GM21576 (cell line): Measurements from ENCODE around the gene SPART.
"Not testable (repeated sequence)": the region's sequence is repeated elsewhere in the genome, so short reads cannot be mapped to it uniquely, and the experiment has no call there.

Source experiments
- ATAC-seq: cut with Tn5 transposase; IDR thresholded peaks from one replicate; pipeline ENCODE4 v1.9.1; 2021; ENCODE audit warnings: mild to moderate bottlenecking, moderate library complexity; ENCODE audit not compliant: unreplicated experiment

The SPART gene

DNA sequence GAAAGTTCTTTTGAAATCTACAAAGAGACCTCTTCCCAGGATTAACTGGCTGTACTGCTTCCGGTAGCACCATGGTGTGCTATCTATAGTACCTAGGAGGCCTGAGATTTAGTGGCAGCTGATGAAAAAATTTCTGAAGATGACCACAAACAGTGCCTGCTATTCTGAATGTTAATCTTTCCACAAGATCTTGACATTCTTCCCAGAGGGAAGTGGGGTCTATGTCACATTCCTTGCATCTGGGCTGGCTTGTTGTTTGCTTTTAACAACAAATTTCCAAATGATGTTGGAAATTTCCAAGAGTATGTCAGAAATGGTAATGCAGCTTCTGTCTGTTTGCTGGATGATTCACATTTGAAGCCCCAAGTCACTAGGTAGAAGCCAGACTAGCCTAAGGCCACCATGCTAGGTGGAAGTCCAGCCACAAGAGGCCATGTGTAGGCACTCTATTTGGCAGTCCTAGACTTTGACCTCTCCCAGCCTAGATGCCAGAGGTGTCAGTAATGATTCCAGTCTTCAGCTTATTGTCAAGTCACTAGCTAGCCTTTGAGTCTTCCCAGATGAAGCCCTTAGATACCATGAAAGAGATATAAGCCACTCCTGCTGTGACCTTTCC lies 22.1 kb downstream of the SPART start:
- ATAC-seq = no peak

GRCh38 chr13:36323408-36323807 lies 22.8 kb downstream of the SPART start:
- ATAC-seq = no peak

DNA sequence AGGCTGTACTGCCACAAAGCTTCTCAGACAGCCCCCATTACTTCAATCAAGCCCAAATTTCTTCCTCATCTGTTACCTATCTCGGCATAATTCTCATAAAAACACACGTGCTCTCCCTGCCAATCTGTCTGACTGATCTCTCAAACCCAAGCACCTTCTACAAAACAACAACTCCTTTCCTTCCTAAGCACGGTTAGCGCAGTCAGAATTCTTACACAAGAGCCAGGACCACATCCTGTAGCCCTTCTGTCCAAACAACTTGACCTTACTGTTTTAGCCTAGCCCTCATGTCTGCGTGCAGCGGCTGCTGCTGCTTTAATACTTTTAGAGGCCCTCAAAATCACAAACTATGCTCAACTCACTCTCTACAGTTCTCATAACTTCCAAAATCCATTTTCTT lies 26.4 kb downstream of the SPART start:
- not testable (repeated sequence) for ATAC-seq

- ATAC-seq = no peak
Measured at GRCh38 chr13:36313047-36313969, 32.9 kb downstream of the SPART start.

DNA sequence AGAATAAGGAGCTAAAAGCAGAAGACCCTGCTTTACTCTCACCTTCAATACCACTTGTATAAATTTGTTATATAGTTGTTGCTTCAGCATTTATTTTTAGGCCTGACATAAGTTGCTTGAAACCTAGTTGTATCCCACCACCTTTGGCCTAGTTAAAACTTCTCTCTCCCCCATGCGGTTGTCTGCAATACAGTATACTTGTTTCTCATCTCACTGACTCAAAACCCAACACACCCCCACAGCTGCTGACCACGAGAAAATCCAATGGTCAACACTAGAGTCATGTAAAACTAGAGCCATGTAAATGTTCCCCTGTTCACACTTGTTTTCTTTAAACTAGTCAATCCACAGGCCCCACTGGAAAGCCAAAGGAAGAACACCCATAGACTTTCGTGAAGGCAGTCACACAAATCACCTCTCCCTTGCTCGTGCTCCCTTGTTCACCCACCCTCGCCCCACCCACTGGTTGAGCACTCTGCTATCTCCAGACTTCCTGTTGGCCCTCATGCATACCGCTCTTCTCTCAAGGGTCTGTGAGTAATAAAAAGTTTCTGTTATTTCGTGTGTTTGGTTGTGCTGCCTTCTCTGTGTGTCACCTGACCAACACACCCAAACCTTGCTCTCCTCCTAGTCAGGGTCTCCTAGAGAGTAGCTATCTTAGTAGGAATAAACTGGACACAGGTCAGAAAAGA lies 35.6 kb downstream of the SPART start:
- ATAC-seq = no peak

GRCh38 chr13:36302289-36302688 lies 43.9 kb downstream of the SPART start:
- ATAC-seq = no peak

GRCh38 chr13:36299469-36299868 lies 46.7 kb downstream of the SPART start:
- ATAC-seq = not testable (repeated sequence)

- ATAC-seq = no peak
Measured at GRCh38 chr13:36298535-36299068, 47.6 kb downstream of the SPART start.

DNA sequence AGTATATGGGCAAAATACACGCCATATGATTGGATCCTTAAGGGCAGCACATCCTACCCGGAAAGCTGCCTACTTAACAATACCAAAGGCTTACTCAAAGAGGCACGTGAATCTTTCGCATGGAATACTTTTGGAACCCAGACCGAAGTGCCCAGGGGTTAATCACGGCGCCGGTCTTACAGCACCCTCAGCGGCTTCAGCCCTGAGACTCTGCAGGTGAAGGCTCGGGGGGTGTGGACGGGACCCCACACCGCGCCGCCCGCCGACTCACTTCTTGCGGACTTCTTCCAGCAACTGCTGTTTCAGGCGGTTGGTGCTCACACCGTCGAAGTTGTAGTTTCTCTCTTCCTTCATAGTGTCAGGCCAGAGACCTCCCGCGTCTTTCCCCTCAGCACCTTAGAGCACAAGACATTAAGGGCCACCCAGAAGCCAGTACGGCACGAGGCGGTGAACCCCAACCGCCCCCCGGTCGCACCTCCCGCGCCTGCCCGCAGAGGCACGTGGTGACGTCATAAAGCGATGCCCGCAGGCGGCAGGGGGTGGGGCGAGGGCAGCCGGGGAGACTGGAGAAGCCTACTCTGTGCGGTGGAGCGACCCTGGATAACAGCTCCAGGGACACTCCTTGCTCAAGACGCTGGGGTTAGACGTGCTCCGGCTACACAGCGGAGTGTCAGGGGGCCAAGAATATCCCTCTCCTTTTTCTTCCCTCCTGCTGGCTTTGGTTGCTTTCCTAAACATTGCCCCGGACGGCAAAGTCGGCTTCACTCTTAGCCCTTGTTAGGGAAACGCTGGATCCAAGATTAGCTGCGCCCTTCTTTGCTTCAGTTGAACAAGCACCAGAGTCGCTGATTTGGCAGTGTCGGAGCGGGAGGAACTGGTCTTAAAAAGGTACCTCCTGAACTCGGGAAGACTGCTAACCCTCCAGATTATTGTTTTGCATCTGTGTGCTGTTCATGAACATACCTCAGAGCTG lies 48.5 kb downstream of the SPART start, which contains the start of gene CCDC169:
TSS of gene CCDC169 (minus strand) at position 449 of the 973 bp plus-strand sequence. CDS start at position 354, 95 bp downstream.
- no peak for ATAC-seq

GRCh38 chr13:36294096-36294495 lies 52.1 kb downstream of the SPART start:
- no peak for ATAC-seq

DNA sequence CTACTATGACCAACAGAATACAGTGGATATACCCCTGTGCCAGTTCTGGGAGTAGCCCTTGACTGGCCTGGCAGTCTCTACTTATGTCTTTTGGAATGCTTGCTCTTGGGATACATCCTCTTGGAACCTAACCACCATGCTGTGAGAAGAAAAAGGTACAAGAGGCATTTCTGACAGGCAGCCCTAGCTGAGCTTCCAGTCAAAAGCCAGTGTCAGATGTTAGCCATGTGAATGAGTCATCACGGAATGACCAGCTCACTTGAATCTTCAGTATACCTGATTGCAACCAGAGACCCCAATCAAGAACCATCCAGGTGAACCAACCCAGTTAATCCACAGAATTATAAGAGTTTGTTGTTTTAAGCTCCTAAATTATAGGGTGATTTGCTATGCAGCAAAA lies 52.7 kb downstream of the SPART start:
- ATAC-seq = no peak

GRCh38 chr13:36288794-36289391 lies 57.3 kb downstream of the SPART start:
- ATAC-seq = no peak

DNA sequence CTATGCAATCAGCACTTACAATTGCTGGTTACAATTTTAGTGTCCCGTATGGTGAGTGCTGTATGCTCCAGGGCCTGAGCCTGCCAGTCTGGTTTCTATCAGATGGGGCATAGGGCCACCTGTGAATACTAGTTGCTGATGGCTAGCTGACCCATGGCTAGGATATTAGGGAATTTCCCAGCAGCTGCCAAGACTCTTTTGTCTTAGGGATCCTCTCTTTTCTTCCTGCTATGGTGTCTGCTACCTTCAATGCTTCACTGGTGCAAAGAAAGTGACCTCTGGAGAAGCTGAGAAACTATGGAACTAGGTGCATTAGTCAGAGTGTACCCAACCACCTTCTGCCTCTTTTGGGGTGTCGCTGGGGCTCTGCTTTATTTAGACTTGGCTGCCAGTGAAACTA lies 60.2 kb downstream of the SPART start:
- ATAC-seq = no peak

GRCh38 chr13:36282821-36283432 lies 63.3 kb downstream of the SPART start:
- no peak for ATAC-seq

- no peak for ATAC-seq
Measured at GRCh38 chr13:36275190-36276002, 70.8 kb downstream of the SPART start.

DNA sequence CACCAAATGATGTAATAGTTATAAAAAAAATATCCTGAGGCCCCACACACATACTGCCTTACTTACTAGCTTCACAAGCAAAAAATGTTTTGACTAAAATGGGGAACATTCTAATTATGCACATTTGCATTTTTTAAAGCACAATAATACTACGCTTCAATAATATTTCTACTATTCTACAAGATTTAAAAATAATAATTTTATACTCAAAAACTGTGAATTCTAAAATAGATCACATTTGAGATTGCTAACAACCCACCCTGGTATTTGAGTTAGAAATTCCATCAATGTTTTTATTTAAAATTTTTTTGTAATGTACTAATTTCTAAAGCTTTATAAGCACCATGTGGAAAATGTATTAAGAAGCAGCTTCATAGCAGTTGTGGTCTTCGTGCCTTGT lies 72.8 kb downstream of the SPART start:
- ATAC-seq = no peak

DNA sequence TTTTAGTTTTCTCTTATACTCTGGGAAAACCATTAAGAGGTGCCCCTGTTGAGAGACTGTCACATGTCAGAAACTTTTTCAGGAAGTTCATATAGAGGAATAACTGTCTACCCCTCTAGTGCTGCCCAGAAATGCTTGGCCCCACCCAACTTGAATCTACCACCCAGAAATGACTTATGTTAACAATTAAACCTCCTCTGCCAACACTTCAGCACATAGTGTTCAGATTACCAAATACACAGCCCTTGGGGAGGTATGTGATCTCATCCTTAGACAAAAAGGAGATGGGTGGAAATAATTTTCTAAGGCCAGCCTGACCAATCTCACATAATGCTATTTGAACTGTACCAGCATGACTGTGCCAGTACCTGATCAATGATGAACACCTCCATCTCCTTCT lies 84.2 kb downstream of the SPART start:
- no peak for ATAC-seq

DNA sequence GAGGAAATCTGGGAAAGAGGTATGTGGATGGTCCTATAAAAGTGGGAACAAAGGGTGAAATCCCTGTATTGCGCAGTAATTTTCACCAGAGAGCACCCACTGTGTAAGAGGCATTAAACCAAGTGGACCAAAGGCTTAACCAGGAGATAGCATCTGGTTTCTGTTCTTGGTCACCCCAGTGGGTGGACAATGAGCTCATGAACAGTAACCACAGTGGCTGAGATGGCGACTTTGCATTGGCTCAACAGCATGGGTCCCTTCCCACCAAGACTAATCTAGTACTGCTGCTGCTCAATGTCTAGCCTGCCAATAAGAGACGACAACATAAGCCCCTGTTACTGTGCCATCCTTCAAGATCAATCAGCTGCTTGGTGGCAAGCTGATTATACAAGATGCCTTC lies 85.2 kb downstream of the SPART start:
- no peak for ATAC-seq
